NCI-H2107 (cell line): ENCODE results near the gene HFE.
"Not testable (repeated sequence)": the region's sequence is repeated elsewhere in the genome, so short reads cannot be mapped to it uniquely, and the experiment has no call there.

Experiments
- DNase-seq: peaks from one replicate; lab custom pipeline; 2025; lab: John Stamatoyannopoulos, UW

HFE gene, protein sequence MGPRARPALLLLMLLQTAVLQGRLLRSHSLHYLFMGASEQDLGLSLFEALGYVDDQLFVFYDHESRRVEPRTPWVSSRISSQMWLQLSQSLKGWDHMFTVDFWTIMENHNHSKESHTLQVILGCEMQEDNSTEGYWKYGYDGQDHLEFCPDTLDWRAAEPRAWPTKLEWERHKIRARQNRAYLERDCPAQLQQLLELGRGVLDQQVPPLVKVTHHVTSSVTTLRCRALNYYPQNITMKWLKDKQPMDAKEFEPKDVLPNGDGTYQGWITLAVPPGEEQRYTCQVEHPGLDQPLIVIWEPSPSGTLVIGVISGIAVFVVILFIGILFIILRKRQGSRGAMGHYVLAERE

DNA sequence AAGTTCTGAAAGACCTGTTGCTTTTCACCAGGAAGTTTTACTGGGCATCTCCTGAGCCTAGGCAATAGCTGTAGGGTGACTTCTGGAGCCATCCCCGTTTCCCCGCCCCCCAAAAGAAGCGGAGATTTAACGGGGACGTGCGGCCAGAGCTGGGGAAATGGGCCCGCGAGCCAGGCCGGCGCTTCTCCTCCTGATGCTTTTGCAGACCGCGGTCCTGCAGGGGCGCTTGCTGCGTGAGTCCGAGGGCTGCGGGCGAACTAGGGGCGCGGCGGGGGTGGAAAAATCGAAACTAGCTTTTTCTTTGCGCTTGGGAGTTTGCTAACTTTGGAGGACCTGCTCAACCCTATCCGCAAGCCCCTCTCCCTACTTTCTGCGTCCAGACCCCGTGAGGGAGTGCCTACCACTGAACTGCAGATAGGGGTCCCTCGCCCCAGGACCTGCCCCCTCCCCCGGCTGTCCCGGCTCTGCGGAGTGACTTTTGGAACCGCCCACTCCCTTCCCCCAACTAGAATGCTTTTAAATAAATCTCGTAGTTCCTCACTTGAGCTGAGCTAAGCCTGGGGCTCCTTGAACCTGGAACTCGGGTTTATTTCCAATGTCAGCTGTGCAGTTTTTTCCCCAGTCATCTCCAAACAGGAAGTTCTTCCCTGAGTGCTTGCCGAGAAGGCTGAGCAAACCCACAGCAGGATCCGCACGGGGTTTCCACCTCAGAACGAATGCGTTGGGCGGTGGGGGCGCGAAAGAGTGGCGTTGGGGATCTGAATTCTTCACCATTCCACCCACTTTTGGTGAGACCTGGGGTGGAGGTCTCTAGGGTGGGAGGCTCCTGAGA, at the start of gene HFE:
Gene HFE, plus strand, starts transcription at position 146 of the 832 bp plus-strand sequence. Its CDS starts 12 bp downstream, at position 158.
- no peak for DNase-seq

DNA sequence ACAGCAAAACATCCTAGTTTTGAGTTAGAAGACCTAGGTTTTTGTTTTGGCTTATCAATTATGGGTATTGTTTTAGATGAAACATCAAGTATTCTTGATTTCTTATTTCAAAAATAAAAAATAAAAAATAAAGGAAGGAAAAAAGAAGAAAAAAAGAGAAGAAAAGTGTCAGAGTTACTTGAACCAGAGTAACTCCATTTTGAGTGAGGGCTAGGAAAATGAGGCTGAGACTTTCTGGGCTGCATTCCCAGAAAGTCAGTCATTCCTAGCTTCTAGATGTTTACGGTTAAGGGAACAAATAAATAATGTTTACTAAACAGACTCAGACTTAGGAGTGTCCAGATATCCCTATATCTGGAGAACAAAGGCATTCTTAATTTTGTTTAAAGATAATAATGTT, 45.3 kb upstream of the HFE start:
- no peak for DNase-seq

DNA sequence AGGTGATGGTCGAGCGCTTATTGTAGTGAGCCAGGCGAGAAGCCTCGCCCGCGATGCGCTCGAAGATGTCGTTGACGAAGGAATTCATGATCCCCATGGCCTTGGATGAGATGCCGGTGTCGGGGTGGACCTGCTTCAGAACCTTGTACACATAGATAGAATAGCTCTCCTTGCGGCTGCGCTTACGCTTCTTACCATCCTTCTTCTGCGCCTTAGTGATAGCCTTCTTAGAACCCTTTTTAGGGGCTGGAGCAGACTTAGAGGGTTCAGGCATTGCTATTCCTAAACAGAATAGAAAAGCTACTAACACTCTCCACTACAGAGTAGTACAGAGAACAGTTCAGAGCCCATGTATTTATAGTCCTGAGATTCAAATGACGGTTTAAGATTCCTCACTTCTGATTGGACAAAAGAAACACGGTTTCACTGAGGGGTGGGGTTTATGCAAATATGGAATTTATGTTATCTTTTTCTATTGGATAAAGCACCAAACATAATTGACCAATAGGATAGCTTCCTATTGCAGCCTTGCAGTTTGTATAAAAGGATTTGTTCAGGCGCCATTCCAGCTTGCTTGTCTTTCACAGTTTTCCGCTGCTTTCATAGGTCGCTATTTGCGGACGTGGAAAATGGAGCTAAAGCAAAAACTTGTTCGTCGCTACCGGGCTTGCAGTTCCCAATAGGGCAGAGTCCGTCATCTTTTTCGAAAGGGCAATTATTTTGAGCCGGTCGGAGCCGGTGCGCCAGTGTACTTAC, 43.7 kb upstream of the HFE start:
- no peak for DNase-seq

DNA sequence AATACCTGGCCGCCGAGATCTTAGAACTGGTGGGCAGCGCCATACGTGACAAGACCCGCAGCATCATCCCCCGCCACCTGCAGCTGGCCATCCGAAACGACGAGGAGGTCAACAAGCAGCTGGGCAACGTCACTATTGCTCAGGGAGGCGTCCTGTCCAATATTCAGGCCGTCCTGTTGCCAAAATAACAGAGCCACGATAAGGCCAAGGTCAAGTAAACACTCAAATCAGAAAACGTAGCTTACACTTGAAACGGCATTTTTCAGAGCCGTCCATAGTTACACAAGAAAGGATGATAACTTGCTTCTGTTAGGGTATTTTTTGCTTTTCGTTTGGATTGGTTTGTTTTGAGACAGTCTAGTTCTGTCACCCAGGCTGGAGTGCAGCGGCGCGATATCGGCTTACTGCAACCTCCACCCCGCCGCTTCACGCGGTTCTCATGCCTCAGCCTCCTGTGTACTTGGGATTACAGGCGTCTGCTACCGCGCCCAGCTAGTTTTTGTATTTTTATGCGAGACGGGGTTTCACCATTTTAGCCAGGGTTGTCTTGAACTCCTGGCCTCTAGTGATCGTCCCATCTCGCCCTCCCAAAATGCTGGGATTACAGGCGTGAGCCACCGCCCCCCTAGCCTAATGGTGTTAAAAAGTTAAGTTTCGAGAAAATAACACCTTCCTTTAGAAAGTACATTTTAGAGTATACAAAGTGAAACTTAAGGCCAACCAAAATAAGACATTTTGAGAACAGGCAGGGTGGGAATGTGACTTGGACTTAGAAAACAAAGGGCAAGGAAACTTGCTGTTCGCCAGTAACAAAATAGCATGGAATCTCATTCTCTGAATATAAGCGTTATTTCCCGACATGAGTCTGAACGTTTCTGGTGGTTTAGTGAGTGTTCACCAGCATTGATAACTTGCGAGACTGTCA, 42.8 kb upstream of the HFE start:
- DNase-seq: no peak

DNA sequence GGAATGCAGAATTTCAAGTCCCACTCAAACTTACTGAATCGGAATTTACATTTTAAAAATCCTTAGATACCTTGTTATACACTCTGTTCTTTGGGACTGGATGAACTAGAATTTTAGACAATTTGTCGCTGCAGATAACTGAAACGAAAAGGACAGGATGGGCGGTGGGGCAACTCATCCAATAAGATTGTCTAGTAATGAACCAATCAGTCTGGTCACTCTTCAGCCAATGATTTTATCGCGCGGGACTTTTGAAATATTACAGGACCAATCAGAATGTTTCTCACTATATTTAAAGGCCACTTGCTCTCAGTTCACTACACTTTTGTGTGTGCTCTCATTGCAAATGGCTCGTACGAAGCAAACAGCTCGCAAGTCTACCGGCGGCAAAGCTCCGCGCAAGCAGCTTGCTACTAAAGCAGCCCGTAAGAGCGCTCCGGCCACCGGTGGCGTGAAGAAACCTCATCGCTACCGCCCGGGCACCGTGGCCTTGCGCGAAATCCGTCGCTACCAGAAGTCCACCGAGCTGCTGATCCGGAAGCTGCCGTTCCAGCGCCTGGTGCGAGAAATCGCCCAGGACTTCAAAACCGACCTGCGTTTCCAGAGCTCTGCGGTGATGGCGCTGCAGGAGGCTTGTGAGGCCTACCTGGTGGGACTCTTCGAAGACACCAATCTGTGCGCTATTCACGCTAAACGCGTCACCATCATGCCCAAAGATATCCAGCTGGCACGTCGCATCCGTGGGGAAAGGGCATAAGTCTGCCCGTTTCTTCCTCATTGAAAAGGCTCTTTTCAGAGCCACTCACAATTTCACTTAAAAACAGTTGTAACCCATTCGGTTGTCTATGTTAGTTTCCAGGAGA, 41.9 kb upstream of the HFE start:
- DNase-seq: peak; percentile 22

DNA sequence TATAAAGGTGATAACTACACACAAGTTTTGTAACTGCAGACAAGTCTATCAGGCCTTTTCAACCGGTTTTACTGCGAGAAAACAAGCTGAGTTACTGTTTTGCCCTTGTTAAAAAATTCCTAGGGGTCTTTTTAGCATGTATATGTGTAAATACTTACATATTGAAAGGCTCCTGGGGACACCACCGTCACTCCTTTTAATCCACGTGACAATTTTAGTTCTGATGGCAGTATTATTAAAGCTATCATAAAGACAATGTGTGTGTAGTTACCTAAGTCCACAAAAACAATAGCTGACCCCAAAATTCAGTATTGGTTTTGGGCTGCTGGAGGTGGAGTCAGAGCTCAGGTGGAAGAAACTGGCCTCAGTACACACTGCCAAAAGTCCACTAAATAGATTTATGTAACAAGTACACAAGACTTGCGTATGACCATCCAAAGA, 41.3 kb upstream of the HFE start:
- no peak for DNase-seq

DNA sequence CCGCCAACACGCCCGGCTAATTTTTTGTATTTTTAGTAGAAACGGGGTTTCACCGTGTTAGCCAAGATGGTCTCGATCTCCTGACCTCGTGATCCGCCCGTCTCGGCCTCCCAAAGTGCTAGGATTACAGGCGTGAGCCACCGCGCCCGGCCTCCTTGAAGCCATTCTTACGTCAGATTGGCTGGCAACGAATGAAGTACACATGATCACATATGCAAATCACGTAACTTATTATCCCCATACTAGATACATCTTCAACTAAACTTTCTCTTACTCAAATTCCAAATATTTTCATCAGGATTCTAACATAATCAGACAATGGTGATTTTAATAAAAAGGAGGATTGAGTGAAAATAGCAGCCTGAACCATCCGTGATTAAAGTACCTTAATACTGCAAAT, 39.9 kb upstream of the HFE start:
- DNase-seq: not testable (repeated sequence)

DNA sequence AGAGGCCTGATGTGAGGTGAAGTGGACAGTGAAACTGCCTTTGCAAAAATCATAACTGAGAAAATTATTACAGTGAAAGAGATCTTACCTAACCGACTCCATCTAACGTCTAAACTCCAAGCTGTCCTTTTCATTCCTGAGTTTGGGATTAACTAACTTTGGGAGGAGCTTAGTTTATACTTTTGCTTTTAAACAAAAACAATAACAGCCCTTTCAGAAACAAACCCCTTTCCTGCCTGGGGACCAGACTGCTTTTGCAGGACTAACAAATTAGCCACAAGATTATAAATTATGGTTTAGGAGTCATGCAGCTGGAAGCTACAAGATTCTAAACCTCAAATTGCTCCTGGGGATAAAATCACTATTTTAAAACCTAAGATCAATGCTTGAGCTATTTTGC, 38.6 kb upstream of the HFE start:
- DNase-seq: no peak

DNA sequence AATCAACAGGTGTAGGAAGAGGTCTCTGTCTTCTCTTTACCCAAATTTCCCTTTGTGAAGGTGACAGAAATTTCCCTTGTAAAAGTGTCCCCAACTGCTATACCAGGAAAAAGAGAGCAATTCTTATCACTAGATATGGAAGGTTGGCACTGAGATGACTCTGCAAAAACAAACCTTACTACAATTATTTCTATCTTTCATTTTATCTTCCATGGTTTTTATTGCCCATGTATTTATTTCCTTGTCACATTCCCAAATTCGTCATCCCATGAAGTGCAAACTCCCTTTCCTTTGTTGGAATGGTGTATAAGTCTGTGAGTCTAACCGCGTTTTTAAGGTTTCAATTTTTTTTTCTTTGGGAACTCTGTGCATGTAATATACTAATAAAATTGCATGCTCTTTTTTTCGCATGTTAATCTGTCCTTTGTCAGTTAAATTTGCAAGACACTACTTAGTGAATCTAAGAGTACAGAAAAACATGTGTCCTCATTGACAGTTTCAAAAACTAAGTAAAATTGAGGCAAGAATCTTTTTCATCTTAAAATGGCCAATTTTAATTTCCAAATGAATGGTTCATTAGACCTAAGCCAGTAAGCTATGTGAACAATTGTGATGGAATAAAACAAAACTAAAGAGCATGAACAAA, 35.4 kb upstream of the HFE start:
- DNase-seq: no peak

DNA sequence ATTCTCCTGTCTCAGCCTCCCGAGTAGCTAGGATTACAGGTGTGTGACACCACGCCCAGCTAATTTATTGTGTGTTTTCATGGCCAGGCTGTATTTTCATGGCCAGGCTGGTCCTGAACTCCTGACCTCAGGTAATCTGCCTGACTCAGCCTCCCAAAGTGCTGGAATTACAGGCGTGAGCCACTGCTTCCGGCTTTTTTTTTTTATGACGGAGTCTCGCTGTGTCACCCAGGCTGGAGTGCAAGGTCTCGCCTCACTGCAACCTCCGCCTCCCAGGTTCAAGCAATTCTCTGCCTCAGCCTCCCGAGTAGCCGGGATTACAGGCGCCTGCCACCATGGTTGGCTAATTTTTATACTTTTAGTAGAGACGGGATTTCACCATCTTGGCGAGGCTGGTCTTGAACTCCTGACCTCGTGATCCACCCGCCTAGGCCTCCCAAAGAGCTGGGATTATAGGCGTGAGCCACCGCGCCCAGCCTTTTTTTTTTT, 34.4 kb upstream of the HFE start:
- not testable (repeated sequence) for DNase-seq

DNA sequence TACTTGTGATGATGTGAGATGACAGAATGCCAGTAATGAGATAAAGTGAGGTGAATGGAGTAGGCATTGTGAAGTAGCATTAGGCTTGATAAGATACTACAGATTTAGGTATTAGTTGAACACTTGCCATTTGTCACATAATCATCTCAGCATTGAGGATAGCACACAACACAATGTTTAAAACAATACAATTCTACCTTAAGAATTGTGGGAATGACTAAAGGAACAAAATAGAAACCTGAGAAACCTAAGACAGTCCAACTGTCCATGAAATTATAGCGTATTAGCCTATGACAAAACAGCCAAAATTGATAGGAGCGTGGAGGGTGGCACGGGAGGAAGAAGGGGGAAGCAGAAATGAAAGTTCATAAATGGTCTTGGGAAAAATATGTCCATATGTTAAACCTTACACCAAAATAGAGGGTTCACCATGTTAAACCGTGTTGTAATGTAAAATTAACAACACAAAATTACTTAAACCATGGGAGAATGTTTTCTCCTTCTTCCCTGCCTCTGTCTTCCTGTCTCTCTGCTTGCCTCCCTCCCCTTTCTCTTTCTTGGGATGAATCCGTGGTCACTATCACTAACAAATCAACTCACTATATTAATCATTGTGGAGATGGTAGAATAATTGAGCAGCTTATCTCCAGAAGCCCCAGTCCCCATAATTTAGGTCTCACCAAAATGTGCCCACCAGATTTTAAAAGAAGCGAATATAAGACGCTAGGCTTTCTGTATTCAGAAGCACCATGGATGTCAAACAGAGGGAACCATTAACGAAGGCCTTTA, 33.0 kb upstream of the HFE start:
- no peak for DNase-seq

DNA sequence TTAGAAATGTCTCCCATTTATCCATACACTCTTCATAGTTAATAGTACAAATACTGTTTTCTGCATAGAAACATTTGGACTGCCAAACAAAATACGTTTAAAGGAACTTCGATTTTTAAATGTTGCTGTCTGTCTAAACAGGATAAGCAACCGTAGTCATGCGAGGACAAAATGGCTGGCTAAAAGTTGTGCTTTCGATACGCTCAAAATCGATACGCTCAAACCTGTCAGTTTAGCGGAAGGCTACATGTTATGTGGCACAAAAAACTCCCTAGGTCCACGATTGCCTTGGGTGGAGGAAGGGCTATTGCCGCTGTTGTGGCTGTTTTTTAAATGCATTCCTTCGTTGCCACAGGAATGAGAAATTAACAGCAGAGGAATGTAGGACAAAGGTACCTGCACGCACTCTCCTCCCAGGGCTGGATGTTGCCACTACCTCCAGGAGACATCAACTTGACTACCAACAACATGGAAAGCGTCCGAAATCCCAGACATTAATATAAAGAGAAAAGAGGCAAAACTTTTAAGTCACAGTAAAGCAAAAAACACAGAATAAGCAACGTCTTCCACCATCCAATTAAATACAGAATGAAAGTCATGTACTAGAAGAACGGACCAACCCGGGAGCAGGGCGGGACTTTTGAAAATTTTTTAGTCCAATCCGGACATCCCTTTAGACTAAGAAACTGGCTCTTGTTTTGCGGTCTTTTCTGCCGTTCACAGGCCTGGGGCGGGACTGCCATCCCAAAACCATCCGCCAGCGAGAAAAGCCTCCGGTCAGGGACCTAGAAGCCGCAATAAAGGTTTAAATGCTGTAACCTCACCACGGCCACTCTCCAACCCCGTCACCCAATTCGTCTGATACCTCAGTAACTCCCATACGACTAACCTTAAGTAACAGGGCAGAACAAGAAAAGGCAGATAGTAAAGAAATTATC, 32.2 kb upstream of the HFE start:
- peak; percentile 14 for DNase-seq

DNA sequence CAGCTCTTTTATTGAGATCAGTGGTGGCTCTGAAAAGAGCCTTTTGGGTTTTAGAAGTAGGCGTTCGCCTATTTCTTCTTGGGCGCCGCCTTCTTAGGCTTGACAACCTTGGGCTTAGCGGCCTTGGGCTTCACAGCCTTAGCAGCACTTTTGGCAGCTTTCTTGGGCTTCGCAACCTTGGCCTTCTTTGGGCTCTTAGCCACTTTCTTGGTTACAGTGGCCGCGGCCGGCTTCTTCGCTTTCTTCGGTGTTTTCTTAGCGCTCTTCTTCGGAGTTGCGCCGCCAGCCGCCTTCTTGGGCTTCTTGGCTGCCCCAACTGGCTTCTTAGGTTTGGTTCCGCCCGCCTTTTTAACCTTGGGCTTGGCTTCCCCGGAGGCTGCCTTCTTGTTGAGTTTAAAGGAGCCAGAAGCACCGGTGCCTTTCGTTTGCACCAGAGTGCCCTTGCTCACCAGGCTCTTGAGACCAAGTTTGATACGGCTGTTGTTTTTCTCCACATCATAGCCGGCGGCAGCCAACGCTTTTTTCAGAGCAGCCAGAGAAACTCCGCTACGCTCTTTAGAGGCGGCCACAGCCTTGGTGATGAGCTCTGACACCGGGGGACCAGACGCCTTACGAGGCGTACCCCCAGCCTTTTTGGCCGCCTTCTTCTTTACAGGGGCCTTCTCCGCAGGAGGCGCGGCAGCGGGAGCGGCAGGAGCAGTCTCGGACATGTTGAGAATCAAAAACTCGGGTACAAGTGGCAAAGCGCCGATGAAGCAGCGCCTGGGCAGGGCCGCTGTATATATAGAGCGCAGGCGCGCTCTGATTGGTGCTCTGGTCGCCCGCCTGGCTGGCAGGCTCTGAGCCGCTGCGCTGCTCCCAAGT, 31.3 kb upstream of the HFE start:
- DNase-seq: peak; percentile 10

DNA sequence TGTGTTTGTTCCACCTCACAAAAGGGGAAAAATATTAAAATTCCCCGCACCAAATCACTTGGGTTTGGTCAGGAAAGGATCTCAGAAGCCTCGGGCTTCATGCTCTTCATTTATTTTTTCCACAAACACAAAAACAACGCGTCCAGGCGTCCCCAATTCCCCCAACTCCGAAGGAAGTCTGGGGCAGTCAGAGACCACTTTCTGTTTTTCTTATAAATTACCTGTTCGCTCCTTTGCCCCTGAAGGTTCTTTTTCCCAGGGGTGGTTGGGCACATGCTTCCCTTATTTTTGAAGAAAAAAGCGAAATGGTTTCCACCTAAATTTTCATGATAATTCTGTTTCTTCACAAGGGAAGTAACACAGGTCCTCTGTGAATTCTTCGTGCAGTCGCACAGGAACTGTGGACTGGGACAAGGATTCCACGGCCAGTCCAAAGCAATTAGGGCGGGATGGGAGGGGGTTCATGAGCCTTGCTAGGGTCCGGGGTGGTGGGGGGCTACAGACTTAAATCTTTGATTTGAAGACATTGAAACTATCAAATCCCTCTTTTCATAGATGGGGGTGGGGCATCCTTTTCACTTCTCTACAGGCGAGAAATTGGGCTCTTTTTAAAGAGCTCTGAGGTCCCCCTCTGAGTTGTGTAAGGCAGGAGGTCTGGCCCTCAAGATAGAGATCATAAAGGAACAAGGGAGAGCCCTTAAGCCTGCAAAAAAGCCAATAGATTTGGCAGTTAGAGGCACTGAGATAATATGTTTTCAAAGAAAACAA, 30.5 kb upstream of the HFE start:
- DNase-seq: no peak

DNA sequence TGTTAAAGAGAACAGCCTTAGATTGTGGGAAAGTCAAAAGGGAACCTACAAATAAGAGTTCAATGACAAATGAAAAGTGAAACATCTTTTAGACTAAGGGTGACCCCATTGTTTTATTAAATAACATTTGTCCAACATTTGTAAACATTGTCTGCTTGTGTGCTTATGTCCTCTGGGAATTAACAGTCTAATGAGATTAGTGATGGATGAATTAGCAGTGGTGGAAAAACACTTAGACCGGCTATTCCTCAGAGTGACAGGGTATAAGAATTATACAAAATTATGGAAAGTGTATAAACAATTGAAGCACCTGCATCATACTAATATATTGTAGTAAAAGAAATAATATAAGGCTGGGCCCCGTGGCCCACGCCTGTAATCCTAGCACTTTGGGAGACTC, 29.3 kb upstream of the HFE start:
- DNase-seq: no peak

DNA sequence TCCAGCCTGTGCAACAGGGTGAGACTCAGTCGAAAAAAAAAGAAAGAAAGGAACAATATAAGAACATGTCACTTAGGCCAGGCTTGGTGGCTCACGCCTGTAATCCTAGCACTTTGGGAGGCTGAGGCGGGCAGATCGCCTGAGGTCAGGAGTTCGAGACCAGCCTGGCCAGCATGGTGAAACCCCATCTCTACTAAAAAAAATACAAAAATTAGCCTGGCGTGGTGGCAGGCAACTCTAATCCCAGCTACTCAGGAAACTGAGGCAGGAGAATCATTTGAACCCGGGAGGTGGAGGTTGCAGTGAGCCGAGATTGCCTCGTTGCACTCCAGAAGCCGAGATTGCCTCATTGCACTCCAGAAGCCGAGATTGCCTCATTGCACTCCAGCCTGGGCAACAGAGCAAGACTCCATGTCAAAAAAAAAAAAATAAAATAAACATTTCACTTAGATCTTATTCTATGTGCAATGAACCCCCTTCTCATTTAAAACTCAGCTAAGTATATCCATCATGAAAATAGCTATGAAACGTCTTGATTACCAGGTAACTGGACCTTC, 28.7 kb upstream of the HFE start:
- DNase-seq: not testable (repeated sequence)
